ENCODE data around the gene UGCG. TPM values are rescaled to one million over a fixed set of nuclear protein-coding genes. Genes with fewer than 3 reads are reported as not detected.
A peak's percentile ranks its signal among the peaks of the same experiment; 100 is the strongest.

Gene UGCG
- polyA plus RNA-seq, 4 donors = 11.6 to 68.3 (median 20.4) TPM

DNA sequence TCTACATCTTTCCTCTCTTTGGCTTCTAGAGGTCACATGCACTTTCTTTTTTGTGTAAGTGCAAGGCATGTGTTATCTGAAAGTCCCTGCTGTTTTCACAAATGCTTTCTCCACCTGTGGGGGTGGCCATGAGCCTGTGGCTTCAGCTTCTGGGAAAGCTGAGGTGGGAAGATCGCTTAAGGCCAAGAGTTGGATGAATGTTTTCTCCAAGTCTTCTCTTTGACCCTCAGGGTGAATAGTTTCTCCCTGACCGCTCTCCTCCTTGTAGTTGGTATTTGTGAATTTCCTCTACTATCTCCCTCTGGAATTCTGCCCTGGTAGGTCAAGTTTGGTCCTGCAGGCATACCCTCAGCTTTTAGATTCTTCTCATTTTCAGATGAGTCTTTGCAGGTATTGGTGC, 74.2 kb downstream of the UGCG start:
- Histone ChIP-seq H3K4me3 (ENCODE audit: low read depth in 1 of 3, low read length in 3 of 3) (no peak overlapping the region), H3K27me3 (ENCODE audit: control insufficient read depth in 3 of 3, insufficient read depth in 3 of 3, low read length in 3 of 3) (no peaks in the 10 kb centered on the region), H3K36me3 (ENCODE audit: control insufficient read depth in 3 of 3, insufficient read depth in 2 of 3, low read depth in 1 of 3, low read length in 3 of 3) (no peaks in the 10 kb centered on the region), H3K27ac (ENCODE audit: low read depth in 1 of 3, low read length in 2 of 3) (no peak overlapping the region), H3K9me3 (ENCODE audit: control insufficient read depth in 2 of 2, insufficient read depth in 1 of 2, low read depth in 1 of 2, low read length in 1 of 2) (no peaks in the 10 kb centered on the region), H3K4me1 (ENCODE audit: control insufficient read depth in 3 of 3, insufficient read depth in 2 of 3, low read depth in 1 of 3, low read length in 2 of 3) (peaks cover 0 to 43% (median 5%) of the 10 kb centered on the region in 3 donors)
- 88 to 95% (median 95%) methylated on average over 2 of the region's 2 CpGs for WGBS, 3 donors
- no peak for FAIRE-seq
- no peak for DNase-seq

GRCh38 chr9:111974092-111974681, 77.6 kb downstream of the UGCG start:
- Histone ChIP-seq H3K27ac (ENCODE audit: low read depth in 1 of 3, low read length in 2 of 3) (peak overlapping the region; percentile 78 to 90 (median 82)), H3K36me3 (ENCODE audit: control insufficient read depth in 3 of 3, insufficient read depth in 2 of 3, low read depth in 1 of 3, low read length in 3 of 3) (no peaks in the 10 kb centered on the region), H3K4me3 (ENCODE audit: low read depth in 1 of 3, low read length in 3 of 3) (no peak overlapping the region), H3K4me1 (ENCODE audit: control insufficient read depth in 3 of 3, insufficient read depth in 2 of 3, low read depth in 1 of 3, low read length in 2 of 3) (peaks cover 0 to 32% (median 5%) of the 10 kb centered on the region in 3 donors), H3K9me3 (ENCODE audit: control insufficient read depth in 2 of 2, insufficient read depth in 1 of 2, low read depth in 1 of 2, low read length in 1 of 2) (no peaks in the 10 kb centered on the region), H3K27me3 (ENCODE audit: control insufficient read depth in 3 of 3, insufficient read depth in 3 of 3, low read length in 3 of 3) (no peaks in the 10 kb centered on the region)
- FAIRE-seq (no peak), DNase-seq (peak; percentile 83 to 91)
- WGBS, 3 donors = 19 to 57% (median 37%) methylated on average over 12 of the region's 12 CpGs

- Histone ChIP-seq H3K27me3 (ENCODE audit: control insufficient read depth in 3 of 3, insufficient read depth in 3 of 3, low read length in 3 of 3) (no peaks in the 10 kb centered on the region), H3K4me1 (ENCODE audit: control insufficient read depth in 3 of 3, insufficient read depth in 2 of 3, low read depth in 1 of 3, low read length in 2 of 3) (peaks cover 0 to 43% (median 9%) of the 10 kb centered on the region in 3 donors), H3K9me3 (ENCODE audit: control insufficient read depth in 2 of 2, insufficient read depth in 1 of 2, low read depth in 1 of 2, low read length in 1 of 2) (no peaks in the 10 kb centered on the region), H3K4me3 (ENCODE audit: low read depth in 1 of 3, low read length in 3 of 3) (no peak overlapping the region), H3K36me3 (ENCODE audit: control insufficient read depth in 3 of 3, insufficient read depth in 2 of 3, low read depth in 1 of 3, low read length in 3 of 3) (no peaks in the 10 kb centered on the region), H3K27ac (ENCODE audit: low read depth in 1 of 3, low read length in 2 of 3) (peak overlapping the region in 2 of 3 donors; percentile 82 to 90)
- WGBS, 3 donors = 34 to 61% (median 40%) methylated on average over 5 of the region's 5 CpGs
- FAIRE-seq (no peak), DNase-seq (peak; percentile 71 to 81)
These were observed 79.1 kb downstream of the UGCG start for GRCh38 chr9:111975709-111976108.

DNA sequence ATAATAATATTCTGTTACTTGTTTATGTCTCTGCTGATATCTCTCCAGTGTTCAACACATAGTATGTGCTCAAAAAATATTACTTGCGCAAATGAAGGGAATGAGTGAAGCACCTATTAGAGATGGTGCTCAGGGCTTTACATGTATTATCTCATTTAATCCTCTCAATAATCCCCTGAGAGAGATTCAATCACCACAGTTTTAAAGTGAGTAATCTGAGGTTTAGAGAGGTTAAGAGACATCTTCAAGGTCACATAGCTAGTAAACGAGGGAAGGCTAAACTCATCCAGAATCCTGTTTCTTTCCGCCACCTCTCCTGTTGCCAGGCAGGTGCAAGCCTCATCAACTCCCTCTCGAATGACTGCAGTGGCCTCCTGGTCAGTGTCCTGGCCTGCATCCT, 82.0 kb downstream of the UGCG start:
- no peaks in the 10 kb centered on the region for H3K36me3 ChIP-seq (ENCODE audit: control insufficient read depth in 3 of 3, insufficient read depth in 2 of 3, low read depth in 1 of 3, low read length in 3 of 3)
- no peak for FAIRE-seq

DNA sequence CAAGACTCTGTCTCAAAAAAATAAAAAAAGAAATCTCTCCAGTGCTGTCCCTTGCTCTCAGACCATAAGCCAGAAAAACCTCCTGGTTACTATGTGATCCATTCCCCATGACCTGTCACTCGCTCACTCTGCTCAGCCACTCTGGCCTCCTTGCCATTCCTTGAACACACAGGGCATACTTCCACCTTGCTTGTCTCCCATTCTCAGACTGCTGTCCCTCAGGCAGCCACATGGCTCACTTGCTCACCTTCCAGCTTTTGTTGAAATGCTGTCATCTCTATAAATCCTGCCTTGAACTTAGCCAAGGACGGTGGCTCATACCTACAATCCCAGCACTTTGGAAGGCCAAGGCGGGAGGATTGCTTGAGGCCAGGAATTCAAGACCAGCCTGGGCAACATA, 82.9 kb downstream of the UGCG start:
- FAIRE-seq = no peak
- WGBS, 3 donors = 94 to 100% (median 99%) methylated on average over 3 of the region's 3 CpGs
- Histone ChIP-seq H3K4me3 (ENCODE audit: low read depth in 1 of 3, low read length in 3 of 3) (no peak overlapping the region), H3K36me3 (ENCODE audit: control insufficient read depth in 3 of 3, insufficient read depth in 2 of 3, low read depth in 1 of 3, low read length in 3 of 3) (no peaks in the 10 kb centered on the region), H3K4me1 (ENCODE audit: control insufficient read depth in 3 of 3, insufficient read depth in 2 of 3, low read depth in 1 of 3, low read length in 2 of 3) (peaks cover 0 to 33% (median 6%) of the 10 kb centered on the region in 3 donors), H3K27ac (ENCODE audit: low read depth in 1 of 3, low read length in 2 of 3) (no peak overlapping the region), H3K27me3 (ENCODE audit: control insufficient read depth in 3 of 3, insufficient read depth in 3 of 3, low read length in 3 of 3) (no peaks in the 10 kb centered on the region), H3K9me3 (ENCODE audit: control insufficient read depth in 2 of 2, insufficient read depth in 1 of 2, low read depth in 1 of 2, low read length in 1 of 2) (no peaks in the 10 kb centered on the region)
- DNase-seq = no peak

More for the DNA sequence above, 82.0 kb downstream of the UGCG start:
- Histone ChIP-seq H3K4me3 (ENCODE audit: low read depth in 1 of 3, low read length in 3 of 3) (no peak overlapping the region), H3K27me3 (ENCODE audit: control insufficient read depth in 3 of 3, insufficient read depth in 3 of 3, low read length in 3 of 3) (no peaks in the 10 kb centered on the region), H3K9me3 (ENCODE audit: control insufficient read depth in 2 of 2, insufficient read depth in 1 of 2, low read depth in 1 of 2, low read length in 1 of 2) (no peaks in the 10 kb centered on the region), H3K27ac (ENCODE audit: low read depth in 1 of 3, low read length in 2 of 3) (no peak overlapping the region), H3K4me1 (ENCODE audit: control insufficient read depth in 3 of 3, insufficient read depth in 2 of 3, low read depth in 1 of 3, low read length in 2 of 3) (peaks cover 0 to 36% (median 7%) of the 10 kb centered on the region in 3 donors)
- DNase-seq = no peak
- 62 to 73% (median 72%) methylated on average over 4 of the region's 4 CpGs for WGBS, 3 donors

GRCh38 chr9:111980398-111980797, 83.8 kb downstream of the UGCG start:
- H3K9me3 ChIP-seq (ENCODE audit: control insufficient read depth in 2 of 2, insufficient read depth in 1 of 2, low read depth in 1 of 2, low read length in 1 of 2) = no peaks in the 10 kb centered on the region
- DNase-seq = peak in 1 of 2 donors; percentile 33
- H3K4me1 ChIP-seq (ENCODE audit: control insufficient read depth in 3 of 3, insufficient read depth in 2 of 3, low read depth in 1 of 3, low read length in 2 of 3) = peaks cover 0 to 24% (median 3%) of the 10 kb centered on the region in 3 donors
- no peaks in the 10 kb centered on the region for H3K36me3 ChIP-seq (ENCODE audit: control insufficient read depth in 3 of 3, insufficient read depth in 2 of 3, low read depth in 1 of 3, low read length in 3 of 3)
- no peaks in the 10 kb centered on the region for H3K27me3 ChIP-seq (ENCODE audit: control insufficient read depth in 3 of 3, insufficient read depth in 3 of 3, low read length in 3 of 3)
- H3K27ac ChIP-seq (ENCODE audit: low read depth in 1 of 3, low read length in 2 of 3) = no peak overlapping the region
- no peak for FAIRE-seq
- H3K4me3 ChIP-seq (ENCODE audit: low read depth in 1 of 3, low read length in 3 of 3) = no peak overlapping the region
- 59 to 72% (median 59%) methylated on average over 4 of the region's 4 CpGs for WGBS, 3 donors

DNA sequence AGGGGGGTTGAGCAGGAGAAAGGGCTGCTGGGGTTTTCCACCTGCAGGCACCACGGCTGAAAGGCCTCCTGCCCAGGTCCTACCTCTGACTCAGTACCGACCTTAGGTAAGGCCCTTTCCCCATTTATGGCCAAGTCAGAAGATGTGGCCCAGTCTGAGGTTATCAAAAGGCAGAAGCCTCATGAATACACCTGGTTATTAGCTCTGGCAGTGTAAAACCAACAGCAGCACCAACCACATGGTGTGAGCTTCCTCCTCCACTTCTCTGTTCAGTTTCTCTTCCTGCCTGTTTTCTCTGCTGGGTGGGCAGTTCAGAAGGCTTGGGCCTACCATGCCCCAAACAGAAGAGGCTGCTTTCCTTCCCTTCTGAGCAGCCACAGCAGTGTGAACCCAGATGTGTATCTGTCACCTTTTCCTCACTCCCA, 86.9 kb downstream of the UGCG start:
- H3K9me3 ChIP-seq (ENCODE audit: control insufficient read depth in 2 of 2, insufficient read depth in 1 of 2, low read depth in 1 of 2, low read length in 1 of 2) = no peaks in the 10 kb centered on the region
- DNase-seq = no peak
- no peaks in the 10 kb centered on the region for H3K27me3 ChIP-seq (ENCODE audit: control insufficient read depth in 3 of 3, insufficient read depth in 3 of 3, low read length in 3 of 3)
- H3K27ac ChIP-seq (ENCODE audit: low read depth in 1 of 3, low read length in 2 of 3) = no peak overlapping the region
- H3K4me3 ChIP-seq (ENCODE audit: low read depth in 1 of 3, low read length in 3 of 3) = no peak overlapping the region
- peaks cover 0 to 19% (median 3%) of the 10 kb centered on the region in 3 donors for H3K4me1 ChIP-seq (ENCODE audit: control insufficient read depth in 3 of 3, insufficient read depth in 2 of 3, low read depth in 1 of 3, low read length in 2 of 3)
- no peaks in the 10 kb centered on the region for H3K36me3 ChIP-seq (ENCODE audit: control insufficient read depth in 3 of 3, insufficient read depth in 2 of 3, low read depth in 1 of 3, low read length in 3 of 3)
- WGBS, 3 donors = 72 to 76% (median 74%) methylated on average over 2 of the region's 2 CpGs
- no peak for FAIRE-seq

- no peak overlapping the region for H3K27ac ChIP-seq (ENCODE audit: low read depth in 1 of 3, low read length in 2 of 3)
- 82 to 84% (median 84%) methylated on average over 5 of the region's 5 CpGs for WGBS, 3 donors
These were observed 87.6 kb downstream of the UGCG start for GRCh38 chr9:111984086-111984802.

More at GRCh38 chr9:111984086-111984802, 87.6 kb downstream of the UGCG start:
- DNase-seq (no peak), FAIRE-seq (no peak)
- no peaks in the 10 kb centered on the region for H3K36me3 ChIP-seq (ENCODE audit: control insufficient read depth in 3 of 3, insufficient read depth in 2 of 3, low read depth in 1 of 3, low read length in 3 of 3)
- H3K9me3 ChIP-seq (ENCODE audit: control insufficient read depth in 2 of 2, insufficient read depth in 1 of 2, low read depth in 1 of 2, low read length in 1 of 2) = no peaks in the 10 kb centered on the region
- H3K4me1 ChIP-seq (ENCODE audit: control insufficient read depth in 3 of 3, insufficient read depth in 2 of 3, low read depth in 1 of 3, low read length in 2 of 3) = peaks cover 0 to 16% (median 3%) of the 10 kb centered on the region in 3 donors
- no peaks in the 10 kb centered on the region for H3K27me3 ChIP-seq (ENCODE audit: control insufficient read depth in 3 of 3, insufficient read depth in 3 of 3, low read length in 3 of 3)
- no peak overlapping the region for H3K4me3 ChIP-seq (ENCODE audit: low read depth in 1 of 3, low read length in 3 of 3)

Measured in small intestine (tissue), 7 donors.